ENCODE measurements around the gene DDX23. TPM values are rescaled to one million over a fixed set of nuclear protein-coding genes. Genes with fewer than 3 reads are reported as not detected.
"Not testable (repeated sequence)": the region's sequence is repeated elsewhere in the genome, so short reads cannot be mapped to it uniquely, and the experiment has no call there.

The DDX23 gene
- total RNA-seq, 3 donors from 2014 or later, result 65.4 to 89.9 (median 76.0) TPM

DNA sequence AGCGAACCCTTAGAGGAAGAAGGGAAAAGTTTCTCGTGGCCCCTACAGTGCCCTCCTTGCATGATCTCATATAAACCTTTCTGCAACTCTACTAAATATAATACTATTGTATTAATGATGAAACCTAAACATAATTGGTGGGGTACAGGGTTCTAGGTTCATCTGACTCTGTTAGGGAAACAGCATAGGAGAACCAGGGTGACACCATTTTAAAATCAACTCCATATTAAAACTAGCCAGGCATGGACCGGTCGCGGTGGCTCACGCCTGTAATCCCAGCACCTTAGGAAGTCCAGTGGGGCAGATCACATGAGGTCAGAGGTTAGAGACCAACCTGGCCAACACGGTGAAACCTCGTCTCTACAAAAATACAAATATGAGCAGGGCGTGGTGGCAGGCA is 28.7 kb upstream of the DDX23 start:
- no peaks in the 10 kb centered on the region for H3K9me3 ChIP-seq
- no peak for DNase-seq (ENCODE audit: low spot score in 2 of 2)
- intact Hi-C loops (cut with DNase I; ENCODE audit: low total_unique reads), result no loop called here
- H3K36me3 ChIP-seq, result no peaks in the 10 kb centered on the region
- no peak overlapping the region for H3K27ac ChIP-seq
- no peaks in the 10 kb centered on the region for H3K27me3 ChIP-seq
- no peaks in the 10 kb centered on the region for H3K4me1 ChIP-seq
- H3K4me3 ChIP-seq, result no peak overlapping the region
- TF ChIP-seq POLR2A (IDR thresholded peaks at IDR 0.05) (no peak), POLR2AphosphoS5 (IDR thresholded peaks at IDR 0.05) (no peak)
- TF ChIP-seq, protein P1, sequence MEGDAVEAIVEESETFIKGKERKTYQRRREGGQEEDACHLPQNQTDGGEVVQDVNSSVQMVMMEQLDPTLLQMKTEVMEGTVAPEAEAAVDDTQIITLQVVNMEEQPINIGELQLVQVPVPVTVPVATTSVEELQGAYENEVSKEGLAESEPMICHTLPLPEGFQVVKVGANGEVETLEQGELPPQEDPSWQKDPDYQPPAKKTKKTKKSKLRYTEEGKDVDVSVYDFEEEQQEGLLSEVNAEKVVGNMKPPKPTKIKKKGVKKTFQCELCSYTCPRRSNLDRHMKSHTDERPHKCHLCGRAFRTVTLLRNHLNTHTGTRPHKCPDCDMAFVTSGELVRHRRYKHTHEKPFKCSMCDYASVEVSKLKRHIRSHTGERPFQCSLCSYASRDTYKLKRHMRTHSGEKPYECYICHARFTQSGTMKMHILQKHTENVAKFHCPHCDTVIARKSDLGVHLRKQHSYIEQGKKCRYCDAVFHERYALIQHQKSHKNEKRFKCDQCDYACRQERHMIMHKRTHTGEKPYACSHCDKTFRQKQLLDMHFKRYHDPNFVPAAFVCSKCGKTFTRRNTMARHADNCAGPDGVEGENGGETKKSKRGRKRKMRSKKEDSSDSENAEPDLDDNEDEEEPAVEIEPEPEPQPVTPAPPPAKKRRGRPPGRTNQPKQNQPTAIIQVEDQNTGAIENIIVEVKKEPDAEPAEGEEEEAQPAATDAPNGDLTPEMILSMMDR (IDR thresholded peaks at IDR 0.05), result no peak

DNA sequence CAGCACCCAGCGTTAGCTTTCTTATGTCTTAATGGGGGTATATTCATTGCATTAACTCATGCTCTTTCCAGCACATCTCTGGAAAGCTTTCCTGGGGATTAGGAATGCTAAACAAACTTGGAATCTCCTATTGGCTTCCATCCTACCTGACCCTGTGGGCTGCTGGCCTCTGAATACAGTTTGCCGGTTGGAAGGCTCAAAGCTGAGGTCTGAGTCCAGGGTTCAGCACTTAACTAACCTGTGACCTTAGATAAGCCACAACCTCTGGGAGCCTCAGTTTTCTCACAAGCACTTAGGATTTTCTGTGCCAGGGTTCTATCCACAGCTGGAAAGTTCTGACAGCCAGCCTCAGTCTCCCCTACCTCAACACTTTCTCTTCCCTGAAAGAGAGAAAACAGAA is 26.6 kb upstream of the DDX23 start:
- Histone ChIP-seq H3K4me3 (no peak overlapping the region), H3K4me1 (no peaks in the 10 kb centered on the region), H3K36me3 (no peaks in the 10 kb centered on the region), H3K27me3 (no peaks in the 10 kb centered on the region), H3K9me3 (no peaks in the 10 kb centered on the region), H3K27ac (no peak overlapping the region)
- no peak for TF ChIP-seq POLR2AphosphoS5 (IDR thresholded peaks at IDR 0.05)
- TF ChIP-seq, protein P1 (IDR thresholded peaks at IDR 0.05), result no peak
- TF ChIP-seq POLR2A (IDR thresholded peaks at IDR 0.05), result no peak
- DNase-seq (ENCODE audit: low spot score in 2 of 2), result no peak
- intact Hi-C loops (cut with DNase I; ENCODE audit: low total_unique reads), result no loop called here

DNA sequence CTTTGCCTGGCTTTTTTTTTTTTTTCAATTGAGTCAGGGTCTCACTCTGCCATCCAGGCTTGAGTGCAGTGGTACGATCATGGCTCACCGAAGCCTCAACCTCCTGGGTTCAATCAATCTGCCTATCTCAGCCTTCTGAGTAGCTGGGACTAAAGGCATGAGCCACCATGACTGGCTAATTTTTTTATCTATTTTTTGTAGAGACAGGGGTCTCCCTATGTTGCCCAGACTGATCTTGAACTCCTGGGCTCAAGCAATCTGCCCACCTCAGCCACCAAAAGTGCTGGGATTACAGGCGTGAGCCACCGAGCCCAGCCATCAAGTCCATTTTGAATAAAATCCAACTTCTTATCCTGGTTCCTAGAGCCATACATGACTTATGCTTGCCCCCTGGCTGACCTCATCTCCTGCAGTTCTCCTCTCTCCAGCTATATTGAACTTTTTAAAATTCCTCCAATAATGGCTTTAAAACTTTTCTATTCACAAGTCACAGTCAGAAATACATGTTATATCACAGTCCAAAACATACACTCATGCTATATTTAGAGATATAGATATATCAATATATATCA is 24.1 kb upstream of the DDX23 start:
- intact Hi-C loops (cut with DNase I; ENCODE audit: low total_unique reads), result no loop called here
- TF ChIP-seq, protein P1 (IDR thresholded peaks at IDR 0.05), result no peak
- TF ChIP-seq POLR2A (IDR thresholded peaks at IDR 0.05) (no peak), POLR2AphosphoS5 (IDR thresholded peaks at IDR 0.05) (no peak)
- no peak for DNase-seq (ENCODE audit: low spot score in 2 of 2)
- H3K9me3 ChIP-seq, result no peaks in the 10 kb centered on the region
- no peaks in the 10 kb centered on the region for H3K36me3 ChIP-seq
- H3K4me3 ChIP-seq, result no peak overlapping the region
- H3K27me3 ChIP-seq, result no peaks in the 10 kb centered on the region
- H3K27ac ChIP-seq, result no peak overlapping the region
- no peaks in the 10 kb centered on the region for H3K4me1 ChIP-seq

DNA sequence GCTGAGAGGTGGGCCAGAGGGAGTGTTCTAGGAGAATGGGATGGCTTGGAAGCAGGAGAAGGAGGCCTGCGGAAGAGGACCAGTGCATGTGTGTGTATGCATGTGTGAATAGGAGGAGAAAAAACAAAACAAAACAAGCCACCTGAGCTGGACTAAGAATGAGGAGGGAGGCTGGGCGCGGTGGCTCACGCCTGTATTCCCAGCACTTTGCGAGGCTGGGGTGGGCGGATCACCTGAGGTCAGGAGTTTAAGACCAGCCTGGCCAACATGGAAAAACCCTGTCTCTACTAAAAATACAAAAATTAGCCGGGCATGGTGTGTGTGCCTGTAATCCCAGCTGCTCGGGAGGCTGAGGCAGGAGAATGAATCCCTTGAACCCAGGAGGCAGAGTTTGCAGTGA is 21.6 kb upstream of the DDX23 start:
- intact Hi-C loops (cut with DNase I; ENCODE audit: low total_unique reads); H3K4me1 ChIP-seq; H3K9me3 ChIP-seq; H3K36me3 ChIP-seq; H3K4me3 ChIP-seq; H3K27me3 ChIP-seq; H3K27ac ChIP-seq; DNase-seq (ENCODE audit: low spot score in 2 of 2): not testable (repeated sequence)

DNA sequence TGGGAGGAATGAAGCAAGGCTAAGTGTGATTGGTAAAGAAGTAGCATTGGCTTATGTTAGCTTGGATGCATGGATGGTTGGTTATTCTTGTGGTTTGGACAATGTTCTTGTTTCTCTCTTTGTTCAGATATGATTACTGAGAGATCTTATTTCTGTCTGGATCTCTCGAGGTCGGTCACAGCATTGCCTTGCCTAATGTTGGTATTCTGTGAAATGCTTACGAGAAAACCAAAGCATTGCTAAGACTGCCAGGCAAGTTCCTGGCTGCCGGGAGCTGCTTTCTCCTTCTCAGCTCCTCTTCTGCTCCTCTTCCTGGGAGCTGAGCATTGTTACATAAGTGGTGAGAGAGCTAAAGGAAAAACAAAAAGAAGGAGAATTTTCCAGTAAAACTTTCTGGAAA is 21.1 kb upstream of the DDX23 start:
- Histone ChIP-seq H3K27me3 (no peaks in the 10 kb centered on the region), H3K27ac (no peak overlapping the region), H3K9me3 (no peaks in the 10 kb centered on the region), H3K36me3 (no peaks in the 10 kb centered on the region), H3K4me3 (no peak overlapping the region), H3K4me1 (no peaks in the 10 kb centered on the region)
- intact Hi-C loops (cut with DNase I; ENCODE audit: low total_unique reads), result no loop called here
- no peak for TF ChIP-seq POLR2A (IDR thresholded peaks at IDR 0.05)
- TF ChIP-seq, protein P1 (IDR thresholded peaks at IDR 0.05), result no peak
- TF ChIP-seq POLR2AphosphoS5 (IDR thresholded peaks at IDR 0.05), result no peak
- no peak for DNase-seq (ENCODE audit: low spot score in 2 of 2)

DNA sequence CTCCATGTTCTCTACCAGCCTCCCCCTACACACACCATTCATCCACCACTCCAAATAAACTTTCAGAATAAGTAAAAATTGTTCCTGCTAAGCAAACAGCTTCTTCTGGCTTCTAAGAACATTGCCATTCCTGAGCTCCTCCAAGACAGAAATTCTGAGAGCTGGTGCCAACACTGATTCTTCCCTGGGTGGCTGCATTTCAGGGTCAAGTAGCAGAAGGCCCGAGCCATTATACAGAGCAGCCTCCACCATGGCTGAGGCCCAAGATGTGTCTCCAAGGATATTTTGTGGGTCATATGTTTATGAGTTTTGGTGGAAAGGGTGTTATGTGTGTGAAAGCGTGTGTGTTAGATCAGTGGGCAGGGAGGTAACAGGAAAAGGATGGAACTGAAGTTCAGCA is 17.2 kb upstream of the DDX23 start:
- Histone ChIP-seq H3K9me3 (no peaks in the 10 kb centered on the region), H3K4me1 (peaks cover 5 to 16% of the 10 kb centered on the region in 2 donors), H3K27ac (no peak overlapping the region), H3K27me3 (no peaks in the 10 kb centered on the region), H3K36me3 (no peaks in the 10 kb centered on the region), H3K4me3 (no peak overlapping the region)
- no peak for TF ChIP-seq POLR2A (IDR thresholded peaks at IDR 0.05)
- TF ChIP-seq, protein P1 (IDR thresholded peaks at IDR 0.05), result no peak
- TF ChIP-seq POLR2AphosphoS5 (IDR thresholded peaks at IDR 0.05), result no peak
- DNase-seq (ENCODE audit: low spot score in 2 of 2), result no peak
- intact Hi-C loops (cut with DNase I; ENCODE audit: low total_unique reads), result no loop called here

Measured in breast epithelium (tissue), 4 donors.